HG02943 (cell line): ENCODE results near the gene MTRF1.
"Not testable (repeated sequence)": the region's sequence is repeated elsewhere in the genome, so short reads cannot be mapped to it uniquely, and the experiment has no call there.

Source experiments
- ATAC-seq: cut with Tn5 transposase; IDR thresholded peaks from one replicate; pipeline ENCODE4 v1.9.1; 2021; ENCODE audit warnings: mild to moderate bottlenecking, low read depth, moderate library complexity; ENCODE audit not compliant: unreplicated experiment

MTRF1 gene

GRCh38 chr13:41284512-41285288 lies 21.3 kb upstream of the MTRF1 start:
- no peak for ATAC-seq

GRCh38 chr13:41282129-41282571 lies 18.8 kb upstream of the MTRF1 start:
- ATAC-seq, result no peak

GRCh38 chr13:41279156-41279555 lies 15.8 kb upstream of the MTRF1 start:
- ATAC-seq, result not testable (repeated sequence)

- no peak for ATAC-seq
These were observed 13.4 kb upstream of the MTRF1 start for GRCh38 chr13:41276824-41277223.

GRCh38 chr13:41274881-41275280 lies 11.5 kb upstream of the MTRF1 start:
- no peak for ATAC-seq

- no peak for ATAC-seq
These were observed 10.6 kb upstream of the MTRF1 start for GRCh38 chr13:41273831-41274441.

GRCh38 chr13:41271456-41272285 lies 8.3 kb upstream of the MTRF1 start:
- no peak for ATAC-seq

- ATAC-seq, result no peak
These were observed 5.4 kb upstream of the MTRF1 start for GRCh38 chr13:41268764-41269163.

- ATAC-seq, result no peak
These were observed 3.7 kb upstream of the MTRF1 start for GRCh38 chr13:41267106-41267505.

GRCh38 chr13:41259875-41260501 lies 3.4 kb downstream of the MTRF1 start:
- ATAC-seq, result no peak

GRCh38 chr13:41257535-41257934 lies 5.8 kb downstream of the MTRF1 start:
- no peak for ATAC-seq

GRCh38 chr13:41254902-41255301 lies 8.5 kb downstream of the MTRF1 start:
- no peak for ATAC-seq

GRCh38 chr13:41250993-41251392 lies 12.4 kb downstream of the MTRF1 start:
- no peak for ATAC-seq

- no peak for ATAC-seq
These were observed 16.3 kb downstream of the MTRF1 start for GRCh38 chr13:41246969-41247680.

GRCh38 chr13:41244556-41244955 lies 18.8 kb downstream of the MTRF1 start:
- ATAC-seq, result no peak

GRCh38 chr13:41241626-41242025 lies 21.8 kb downstream of the MTRF1 start:
- ATAC-seq, result no peak

GRCh38 chr13:41236369-41236768 lies 27.0 kb downstream of the MTRF1 start:
- no peak for ATAC-seq

- ATAC-seq, result no peak
These were observed 30.5 kb downstream of the MTRF1 start for GRCh38 chr13:41232578-41233480.

GRCh38 chr13:41231786-41232185 lies 31.6 kb downstream of the MTRF1 start:
- no peak for ATAC-seq
